ENCODE measurements around the gene GRID1. TPM values are rescaled to one million over a fixed set of nuclear protein-coding genes. Genes with fewer than 3 reads are reported as not detected.
"Not testable (repeated sequence)": the region's sequence is repeated elsewhere in the genome, so short reads cannot be mapped to it uniquely, and the experiment has no call there.

The GRID1 gene
- total RNA-seq, 4 donors from 2014 or later, result 0.88 to 7.3 (median 4.1) TPM

GRCh38 chr10:86037096-86037495 lies 329.5 kb downstream of the GRID1 start:
- Histone ChIP-seq H3K4me1 (no peaks in the 10 kb centered on the region), H3K36me3 (no peaks in the 10 kb centered on the region), H3K27me3 (no peaks in the 10 kb centered on the region), H3K9me3 (no peaks in the 10 kb centered on the region), H3K27ac (no peak overlapping the region), H3K4me3 (no peak overlapping the region)
- intact Hi-C loops (cut with DNase I; ENCODE audit: low total_unique reads), result no loop called here
- TF ChIP-seq POLR2A (IDR thresholded peaks at IDR 0.05) (no peak), CTCF (IDR thresholded peaks at IDR 0.05) (no peak)
- DNase-seq, result no peak

GRCh38 chr10:86036544-86036831 lies 330.1 kb downstream of the GRID1 start:
- no peak overlapping the region for H3K4me3 ChIP-seq
- intact Hi-C loops (cut with DNase I; ENCODE audit: low total_unique reads), result no loop called here
- H3K27ac ChIP-seq, result no peak overlapping the region
- no peak for DNase-seq
- H3K36me3 ChIP-seq, result no peaks in the 10 kb centered on the region
- TF ChIP-seq POLR2A (IDR thresholded peaks at IDR 0.05) (no peak), CTCF (IDR thresholded peaks at IDR 0.05) (no peak)
- no peaks in the 10 kb centered on the region for H3K9me3 ChIP-seq
- no peaks in the 10 kb centered on the region for H3K4me1 ChIP-seq
- no peaks in the 10 kb centered on the region for H3K27me3 ChIP-seq

- no peak for TF ChIP-seq POLR2A (IDR thresholded peaks at IDR 0.05)
- intact Hi-C loops (cut with DNase I; ENCODE audit: low total_unique reads), result no loop called here
- Histone ChIP-seq H3K9me3 (no peaks in the 10 kb centered on the region), H3K27me3 (no peaks in the 10 kb centered on the region), H3K36me3 (no peaks in the 10 kb centered on the region), H3K27ac (no peak overlapping the region), H3K4me1 (no peaks in the 10 kb centered on the region), H3K4me3 (no peak overlapping the region)
- no peak for DNase-seq
Observed at GRCh38 chr10:86035791-86036543, 330.6 kb downstream of the GRID1 start.

- Histone ChIP-seq H3K4me1 (no peaks in the 10 kb centered on the region), H3K36me3 (no peaks in the 10 kb centered on the region), H3K4me3 (no peak overlapping the region), H3K27ac (no peak overlapping the region), H3K27me3 (no peaks in the 10 kb centered on the region), H3K9me3 (no peaks in the 10 kb centered on the region)
- TF ChIP-seq CTCF (IDR thresholded peaks at IDR 0.05) (no peak), POLR2A (IDR thresholded peaks at IDR 0.05) (no peak)
- DNase-seq, result no peak
- intact Hi-C loops (cut with DNase I; ENCODE audit: low total_unique reads), result no loop called here
Observed at GRCh38 chr10:86034710-86035109, 331.9 kb downstream of the GRID1 start.

GRCh38 chr10:86033581-86033980 lies 333.0 kb downstream of the GRID1 start:
- TF ChIP-seq CTCF (IDR thresholded peaks at IDR 0.05), result no peak
- TF ChIP-seq POLR2A (IDR thresholded peaks at IDR 0.05), result no peak
- DNase-seq, result no peak
- Histone ChIP-seq H3K4me3 (no peak overlapping the region), H3K27ac (no peak overlapping the region), H3K27me3 (no peaks in the 10 kb centered on the region), H3K9me3 (no peaks in the 10 kb centered on the region), H3K36me3 (no peaks in the 10 kb centered on the region), H3K4me1 (no peaks in the 10 kb centered on the region)
- intact Hi-C loops (cut with DNase I; ENCODE audit: low total_unique reads), result no loop called here

- intact Hi-C loops (cut with DNase I; ENCODE audit: low total_unique reads); H3K9me3 ChIP-seq; H3K27ac ChIP-seq; H3K4me3 ChIP-seq; H3K27me3 ChIP-seq; H3K36me3 ChIP-seq; DNase-seq; H3K4me1 ChIP-seq: not testable (repeated sequence)
Observed at GRCh38 chr10:86032087-86032486, 334.5 kb downstream of the GRID1 start.
